GM18867 (cell line): ENCODE measurements around the gene RARB.

Experiments used
- ATAC-seq: cut with Tn5 transposase; IDR thresholded peaks from one replicate; pipeline ENCODE4 v1.9.1; 2021; ENCODE audit warnings: mild to moderate bottlenecking, moderate library complexity; ENCODE audit not compliant: unreplicated experiment

RARB gene

DNA sequence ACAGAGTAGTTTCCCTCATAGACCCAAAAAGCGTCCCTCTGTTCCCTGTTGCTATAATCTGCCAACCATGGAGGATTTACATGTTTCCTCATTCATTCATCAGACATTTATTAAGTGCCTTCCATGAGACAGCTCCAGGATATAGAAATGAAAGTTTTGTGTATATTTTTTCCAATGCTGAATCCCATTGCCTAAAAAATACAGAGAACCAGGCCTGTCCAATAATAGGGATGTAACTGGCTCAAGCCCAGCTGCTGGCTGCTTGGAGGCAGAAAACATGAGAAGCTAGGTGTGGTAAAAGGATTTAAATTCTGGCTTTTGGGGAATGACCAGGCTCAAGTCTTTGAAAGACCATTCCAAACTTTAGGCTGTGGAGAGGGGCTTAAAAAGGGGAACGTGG lies 41.5 kb downstream of the RARB start:
- ATAC-seq: no peak

DNA sequence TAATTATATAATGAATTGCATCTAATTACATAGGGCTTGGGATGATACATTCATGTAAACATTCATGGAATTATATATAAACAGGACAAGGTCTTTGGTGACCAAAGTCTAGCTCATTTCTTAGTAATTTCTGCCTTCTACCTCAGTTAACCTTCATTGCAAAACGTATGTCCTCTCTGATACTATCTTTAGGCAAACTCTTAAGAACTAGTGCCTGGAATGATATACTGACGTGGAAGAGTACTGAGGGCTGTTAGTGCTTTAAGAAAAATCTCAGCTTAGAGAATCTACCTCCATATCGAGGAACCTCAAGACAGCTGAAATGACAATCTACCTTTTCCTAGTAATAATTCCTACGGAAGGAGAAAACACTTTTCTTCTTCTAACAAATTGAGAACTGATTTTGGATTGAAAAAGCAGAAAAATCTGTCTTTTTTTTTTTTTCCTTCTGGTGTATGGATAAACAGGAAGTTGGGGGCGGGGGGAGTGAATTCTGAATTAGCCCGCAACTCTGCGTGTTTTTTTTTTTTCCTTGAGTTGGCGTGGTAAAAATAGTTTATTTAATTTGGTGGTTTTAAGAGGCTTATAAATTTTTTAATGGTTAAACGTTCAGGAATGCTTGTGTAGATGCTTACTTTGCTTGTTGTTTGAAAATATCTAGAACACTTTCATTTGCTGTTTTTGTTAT lies 43.2 kb downstream of the RARB start:
- no peak for ATAC-seq

DNA sequence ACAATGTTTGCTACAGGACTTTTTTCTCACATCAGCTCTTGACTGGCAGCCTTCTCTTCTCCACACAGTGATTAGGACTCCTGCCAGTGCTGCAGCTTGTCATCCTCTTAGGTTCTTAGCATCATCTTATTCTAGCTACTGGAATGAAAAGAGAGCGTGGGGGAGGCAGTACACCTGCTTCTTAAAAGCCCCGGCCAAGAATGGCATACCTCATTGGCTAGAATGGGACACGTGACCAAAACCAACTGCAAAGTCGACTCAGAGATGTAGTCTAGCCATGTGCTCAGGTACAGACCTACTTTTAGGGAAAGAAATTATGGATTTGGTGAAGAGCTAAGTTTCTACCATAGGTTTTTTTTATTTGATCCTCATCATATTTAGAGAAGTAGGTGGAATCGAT lies 44.1 kb downstream of the RARB start:
- no peak for ATAC-seq

DNA sequence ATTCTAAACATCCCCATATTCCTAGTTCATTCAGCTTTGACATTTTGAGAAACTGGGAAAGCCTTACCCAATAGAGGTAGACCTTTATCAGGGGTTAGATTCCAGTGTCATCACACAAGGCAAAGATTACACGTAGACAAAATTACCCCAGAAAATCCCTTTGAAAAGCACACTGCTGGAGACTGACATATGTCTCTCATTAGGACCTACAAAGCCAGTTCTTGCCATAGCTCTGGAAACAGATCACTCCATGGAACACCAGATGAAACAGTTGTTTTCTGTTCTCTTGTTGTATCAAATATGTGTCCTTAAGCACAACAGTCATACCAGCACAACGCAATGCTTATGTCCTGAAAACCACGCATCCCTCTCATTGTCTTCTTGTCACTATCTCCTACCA lies 44.7 kb downstream of the RARB start:
- ATAC-seq: no peak

DNA sequence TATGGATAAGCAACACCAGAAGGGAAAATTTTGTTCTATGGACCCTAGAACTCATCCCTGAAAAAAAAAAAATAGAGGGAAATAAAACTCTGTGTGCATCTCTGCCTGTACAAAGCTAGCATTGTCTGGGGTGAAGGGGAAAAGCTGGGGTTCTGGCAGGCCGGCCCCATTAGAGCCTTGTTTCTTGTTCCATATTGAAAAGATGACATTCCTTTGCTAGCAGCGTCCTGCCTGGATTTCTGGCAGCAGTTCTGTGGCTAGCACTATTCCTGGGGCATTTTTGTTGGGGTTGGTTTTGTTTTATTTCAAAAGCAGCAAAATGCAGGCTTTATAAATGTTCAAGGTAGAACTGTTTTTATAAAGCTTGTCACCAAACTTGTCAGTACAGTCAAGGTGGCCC lies 45.2 kb downstream of the RARB start:
- no peak for ATAC-seq

DNA sequence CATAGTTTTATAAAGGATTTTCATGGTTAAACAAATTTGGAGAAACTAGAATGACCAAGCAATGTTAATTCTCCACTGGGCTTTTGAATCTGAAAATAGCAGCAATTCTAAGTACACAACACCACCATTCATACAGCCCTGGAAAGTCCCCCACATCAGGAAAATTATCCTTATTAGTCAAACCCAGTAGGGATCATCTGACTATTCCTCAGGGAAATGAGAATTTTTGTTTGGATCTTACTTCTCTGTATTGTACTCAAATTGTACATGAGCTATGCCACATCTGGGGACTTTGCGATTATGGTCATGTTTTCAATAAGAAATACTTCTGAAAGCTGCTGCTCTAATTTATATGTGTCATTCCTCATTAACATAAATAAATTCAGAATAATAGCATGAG lies 46.0 kb downstream of the RARB start:
- ATAC-seq: no peak

DNA sequence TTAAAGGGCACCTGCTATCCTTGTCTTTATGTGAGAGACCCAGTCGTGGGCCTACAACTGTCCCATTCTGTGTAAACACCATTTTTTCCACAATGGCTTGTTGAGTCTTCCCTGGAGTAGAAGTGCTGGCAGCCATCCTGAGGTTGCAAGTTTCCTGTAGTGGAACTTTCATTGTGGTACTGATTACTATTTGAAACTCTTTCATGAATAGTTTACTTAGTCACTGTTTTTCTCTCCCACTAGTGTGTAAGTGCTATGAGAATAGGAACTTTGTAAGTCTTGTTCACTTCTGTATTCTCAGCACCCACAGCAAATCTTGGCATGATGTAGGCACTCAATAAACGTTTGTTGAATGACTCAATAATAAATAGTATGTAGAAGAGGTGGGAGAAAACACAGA lies 48.6 kb downstream of the RARB start:
- ATAC-seq: no peak

DNA sequence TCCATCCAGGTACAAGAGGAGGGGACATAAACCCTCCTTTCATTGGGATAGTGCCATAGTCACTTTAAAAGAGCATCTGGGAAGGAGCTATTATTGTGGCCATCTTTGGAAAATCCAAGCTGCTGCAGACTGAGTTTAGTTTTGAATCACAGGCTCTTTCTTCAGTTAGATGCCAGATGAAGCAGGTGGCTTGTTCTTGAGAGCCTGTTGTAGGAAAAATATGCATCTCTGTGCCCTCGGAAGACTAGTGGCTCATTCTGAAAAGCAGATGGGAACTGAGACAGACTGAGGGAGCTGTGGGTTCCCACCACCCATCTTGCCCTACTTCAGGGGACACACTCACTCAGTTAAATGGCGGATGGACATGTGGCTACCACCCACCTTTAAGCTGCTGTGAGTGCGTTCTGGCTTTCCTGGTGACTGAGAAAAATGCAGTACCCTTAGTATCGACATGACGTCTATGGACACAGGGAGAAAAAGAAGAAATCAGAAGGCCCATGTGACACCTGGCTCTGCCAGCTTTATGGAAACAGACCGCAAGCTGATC lies 50.2 kb downstream of the RARB start:
- no peak for ATAC-seq

DNA sequence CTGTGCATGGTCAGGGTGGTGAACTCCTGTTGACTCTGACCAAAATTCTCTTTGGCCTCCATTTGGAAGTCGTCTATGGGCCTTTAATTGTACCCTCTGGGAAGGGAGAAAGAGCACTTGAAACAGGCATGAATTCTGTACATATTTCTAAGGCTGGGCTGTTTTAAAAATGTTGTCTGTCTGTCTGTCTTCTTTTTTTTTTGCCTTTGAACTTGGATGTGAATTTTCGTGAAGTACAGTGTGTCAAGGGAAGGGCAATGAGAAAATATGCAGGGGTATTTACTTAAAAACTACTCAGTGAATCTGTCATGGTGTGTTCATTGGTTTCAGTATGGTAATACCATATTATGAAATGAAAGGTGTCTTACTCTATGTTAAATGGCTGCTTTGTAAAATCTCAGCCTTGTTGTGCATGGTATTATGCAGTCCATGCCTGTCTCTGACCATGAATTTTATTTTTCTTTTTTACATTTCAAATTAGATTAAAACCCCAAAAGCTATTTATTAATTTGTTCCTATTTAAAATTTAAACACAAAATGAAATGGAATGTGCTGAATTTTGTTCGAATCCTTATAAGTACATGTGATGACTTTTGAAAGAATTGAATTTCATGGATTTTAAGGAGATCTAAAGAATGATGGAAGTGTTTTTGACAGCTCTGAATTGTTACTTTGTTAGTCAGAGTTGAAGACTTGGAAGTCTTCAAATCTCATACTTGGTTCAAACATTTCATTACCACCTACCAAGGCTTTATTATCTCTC lies 51.1 kb downstream of the RARB start:
- no peak for ATAC-seq

DNA sequence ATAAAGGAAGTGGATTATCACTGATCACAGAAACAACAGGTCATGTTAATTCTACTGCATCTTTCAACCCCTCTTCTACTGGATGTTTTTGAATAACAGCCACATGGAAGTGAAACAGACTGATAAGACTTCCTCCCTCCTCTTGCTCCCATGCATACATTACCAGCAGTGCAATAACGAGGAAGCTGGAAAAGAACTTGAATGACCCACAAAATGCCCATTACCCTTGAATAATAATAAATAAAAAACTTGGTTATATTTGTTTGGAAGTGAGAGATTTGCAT lies 51.6 kb downstream of the RARB start:
- no peak for ATAC-seq

DNA sequence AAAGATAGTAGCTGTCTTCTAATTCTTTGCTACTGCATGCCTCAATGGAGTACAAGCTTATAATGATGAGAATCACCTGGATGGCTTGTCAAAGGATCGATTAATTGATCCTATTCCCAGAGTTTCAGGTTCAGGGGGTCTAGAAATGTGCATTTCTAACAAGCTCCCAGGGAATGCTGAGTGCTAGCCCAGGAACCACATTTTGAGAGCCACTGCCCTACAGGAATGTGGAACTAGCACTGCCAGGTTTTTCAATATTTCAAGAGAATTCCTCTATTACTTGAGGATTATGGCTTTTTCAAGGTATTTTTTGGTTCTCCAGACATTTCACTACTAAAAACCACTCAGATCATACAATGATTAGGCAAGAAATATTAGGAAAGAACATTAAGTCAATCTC lies 52.7 kb downstream of the RARB start:
- no peak for ATAC-seq

DNA sequence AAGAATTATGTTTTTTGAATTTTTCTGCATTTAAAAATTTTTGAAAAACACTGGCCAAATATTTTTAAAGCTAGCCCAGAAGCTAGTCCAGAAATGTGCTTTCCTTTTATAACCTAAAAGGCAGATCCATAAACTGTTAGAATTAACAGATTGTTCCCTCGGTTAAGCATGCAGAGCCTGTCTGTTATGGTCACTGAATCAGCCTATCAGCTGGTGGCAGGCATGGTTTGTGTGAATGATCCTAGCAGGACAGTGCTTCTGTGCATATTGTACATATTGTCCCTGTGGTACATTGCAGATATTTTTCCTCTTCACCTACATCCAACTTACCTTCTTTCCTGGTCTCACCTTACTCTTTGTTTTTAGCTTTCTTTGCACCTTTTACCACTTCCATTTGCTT lies 53.3 kb downstream of the RARB start:
- no peak for ATAC-seq

DNA sequence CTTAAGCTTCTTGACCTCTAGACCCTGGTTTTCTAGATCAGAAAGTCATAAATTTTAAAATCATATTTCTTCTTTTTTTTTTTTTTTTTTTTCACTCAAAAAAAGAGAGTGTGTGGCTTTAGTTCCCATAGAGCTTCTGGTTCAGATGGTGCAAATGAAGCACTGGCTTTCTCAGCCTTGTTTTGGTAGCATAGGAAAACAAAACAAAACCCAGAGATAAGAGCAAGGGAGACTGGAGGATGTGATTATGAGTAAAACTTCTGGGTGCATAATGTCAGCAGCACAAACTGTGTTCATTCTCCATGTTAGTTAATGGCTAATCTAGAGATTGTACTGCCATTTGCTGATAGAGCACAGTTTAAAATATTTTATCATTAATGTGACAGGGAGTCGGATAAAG lies 55.4 kb downstream of the RARB start:
- no peak for ATAC-seq

DNA sequence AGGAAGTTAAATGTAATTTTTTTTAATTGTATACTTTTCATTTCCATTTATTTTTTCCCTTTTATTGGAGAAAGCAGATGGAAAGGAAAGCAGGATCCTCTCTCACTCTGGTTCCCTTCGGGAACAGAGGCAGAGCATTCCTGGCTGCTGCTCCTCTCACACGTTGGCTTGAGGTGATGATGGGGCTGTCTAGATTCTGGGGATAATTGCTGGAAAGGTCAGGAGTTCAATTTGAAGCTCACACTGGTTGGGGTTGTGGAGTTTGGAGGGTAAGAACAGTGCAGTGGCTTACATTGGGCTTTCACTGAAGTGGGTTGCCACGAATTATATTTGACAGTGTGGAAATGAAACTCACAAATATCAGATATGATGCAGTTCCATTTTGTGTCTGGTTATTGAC lies 57.6 kb downstream of the RARB start:
- no peak for ATAC-seq

DNA sequence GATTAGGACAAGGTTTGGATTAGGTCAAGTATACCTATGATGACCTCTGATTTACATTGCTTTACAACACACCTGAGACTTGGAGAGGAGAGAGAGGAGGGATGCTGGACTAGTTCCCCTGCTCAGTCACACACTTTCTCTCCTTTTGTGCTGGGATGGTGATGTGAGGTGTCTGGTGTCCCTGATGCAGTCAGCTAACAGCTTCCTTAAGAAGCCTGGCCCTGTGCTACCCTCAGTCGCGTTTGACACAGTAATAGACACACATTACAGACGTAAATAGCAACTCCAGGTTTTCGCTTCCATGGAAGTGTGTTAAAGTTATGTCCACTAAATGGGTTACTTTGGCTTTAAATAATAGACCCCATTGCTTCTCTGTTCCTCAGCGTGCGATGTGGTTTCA lies 58.9 kb downstream of the RARB start:
- ATAC-seq: no peak

DNA sequence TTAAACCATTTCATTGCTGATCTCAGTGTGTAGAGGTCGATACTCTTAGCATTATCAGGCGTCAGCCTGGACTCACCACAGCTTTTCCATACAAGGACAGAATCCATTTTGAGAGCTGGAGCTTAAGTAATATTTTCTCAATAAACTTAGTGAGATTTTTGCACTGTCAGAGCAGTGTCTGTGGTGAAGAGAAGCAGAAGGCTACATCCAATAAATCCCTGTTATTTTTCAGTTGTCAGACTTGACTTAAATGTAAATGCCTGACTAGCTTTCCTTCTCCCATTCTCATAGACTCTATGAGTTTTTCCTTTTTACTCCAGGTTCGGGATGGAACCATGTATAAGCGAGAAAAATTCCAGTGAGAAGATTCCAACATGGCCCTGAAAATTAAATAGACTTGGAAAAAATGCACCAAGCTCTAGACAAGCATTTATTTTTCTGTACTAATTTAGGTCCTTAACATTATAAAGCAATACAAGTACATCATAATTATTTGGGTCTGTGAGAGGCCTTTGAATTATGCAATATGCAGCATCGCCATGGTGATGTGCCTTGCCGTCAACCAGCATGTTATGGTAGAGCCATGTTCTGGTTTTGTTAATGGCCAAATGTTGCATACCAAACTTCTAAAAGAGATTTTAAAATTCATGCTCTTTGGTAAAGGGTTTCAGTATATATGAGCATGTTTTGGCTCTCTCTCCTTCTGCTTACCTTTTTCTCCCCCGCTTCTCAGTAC lies 62.0 kb downstream of the RARB start:
- no peak for ATAC-seq

DNA sequence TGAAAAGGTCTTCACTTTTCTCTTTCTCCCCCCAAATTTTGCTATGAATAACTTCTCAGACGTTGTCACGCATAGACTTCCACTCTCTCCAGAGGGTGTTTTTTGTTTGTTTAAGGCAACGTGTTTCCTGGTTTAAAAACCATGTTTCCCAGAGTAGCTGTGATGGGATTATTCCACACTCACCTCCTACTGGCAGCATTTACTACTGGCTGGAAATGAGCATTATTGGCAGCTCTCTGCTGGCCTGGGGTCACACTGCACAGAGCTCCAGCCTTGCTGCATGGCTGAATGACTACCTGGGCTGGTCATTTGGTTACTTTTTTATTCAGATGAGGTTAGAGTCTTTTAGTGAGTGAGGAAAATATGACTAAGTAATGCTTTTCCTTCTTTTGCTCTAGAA lies 65.2 kb downstream of the RARB start:
- ATAC-seq: no peak

DNA sequence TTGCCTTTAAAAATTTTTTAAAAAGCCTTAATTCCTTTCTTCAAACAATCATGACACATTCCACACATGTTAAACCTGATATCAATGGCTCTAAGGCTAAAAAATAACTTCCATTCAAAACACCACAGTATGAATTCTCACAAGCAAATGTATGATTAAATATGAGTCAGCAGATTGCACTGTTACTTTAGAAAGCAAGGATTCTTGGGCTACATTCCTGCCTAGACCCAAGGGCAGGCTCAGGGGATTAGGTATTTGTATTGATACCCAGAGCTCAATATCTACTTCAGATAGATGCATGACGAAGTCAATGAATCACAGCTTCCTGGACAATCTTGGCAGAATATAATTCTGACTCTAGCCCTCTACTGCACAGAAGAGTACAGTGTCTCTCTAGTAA lies 65.7 kb downstream of the RARB start:
- ATAC-seq: no peak

DNA sequence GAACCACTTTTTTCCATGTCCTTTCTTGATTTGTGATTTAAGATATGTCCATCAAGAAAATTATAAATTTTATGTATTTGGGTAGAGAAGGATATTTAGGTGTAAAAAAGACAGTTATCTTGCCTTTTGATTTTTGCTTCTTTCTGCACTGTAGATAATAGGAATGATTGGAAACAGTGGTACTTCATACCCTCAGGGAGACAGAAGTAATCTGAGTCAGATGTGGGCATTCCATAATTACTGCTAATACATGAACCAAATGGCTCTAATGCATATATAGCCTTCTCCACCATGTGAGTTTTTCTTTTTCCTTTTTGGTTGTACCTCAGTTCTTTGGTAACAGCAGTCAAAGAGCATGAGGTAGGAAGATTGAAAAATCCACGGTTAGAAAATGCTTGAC lies 67.2 kb downstream of the RARB start:
- no peak for ATAC-seq

DNA sequence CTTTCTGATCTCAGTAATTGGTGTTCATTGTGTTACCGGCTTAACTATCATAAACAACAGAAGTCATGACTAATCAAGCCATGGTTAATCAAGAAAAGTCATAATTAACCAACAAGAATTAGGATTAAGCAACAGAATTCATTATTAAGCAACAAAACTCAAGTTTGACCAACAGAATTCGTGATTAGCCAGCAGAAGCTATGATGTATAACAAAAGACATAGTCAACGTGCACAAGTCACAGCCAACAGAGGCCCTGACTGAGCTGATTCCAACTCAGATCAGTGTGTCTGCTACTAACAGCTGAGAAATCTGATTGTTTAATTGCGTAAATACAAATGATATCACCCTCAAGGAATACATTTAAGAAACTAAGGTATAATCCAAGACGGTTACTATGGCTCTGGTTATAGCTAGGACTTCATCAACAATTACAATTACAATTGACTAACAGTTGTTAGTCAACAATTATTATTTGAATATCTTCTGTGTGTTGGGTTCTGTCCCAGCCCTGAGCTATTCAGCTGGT lies 67.7 kb downstream of the RARB start:
- no peak for ATAC-seq

DNA sequence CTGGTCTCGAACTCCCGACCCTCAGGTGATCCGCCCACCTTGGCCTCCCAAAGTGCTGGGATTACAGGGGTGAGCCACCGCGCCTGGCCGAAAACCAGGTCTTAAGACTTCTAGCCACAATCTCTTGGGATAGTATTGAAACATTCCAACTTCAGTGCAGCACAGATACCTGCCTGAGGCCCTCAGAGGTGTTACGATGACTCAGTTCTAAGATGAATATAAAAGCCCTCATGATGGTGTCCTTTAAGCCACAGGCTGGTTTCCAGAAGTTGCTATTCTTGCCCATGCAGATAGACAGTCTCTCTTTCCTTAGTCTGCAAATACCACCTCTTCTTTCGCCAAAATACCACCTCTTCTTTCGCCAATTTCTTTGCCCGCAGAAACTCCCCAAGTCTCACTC lies 69.0 kb downstream of the RARB start:
- ATAC-seq: no peak

DNA sequence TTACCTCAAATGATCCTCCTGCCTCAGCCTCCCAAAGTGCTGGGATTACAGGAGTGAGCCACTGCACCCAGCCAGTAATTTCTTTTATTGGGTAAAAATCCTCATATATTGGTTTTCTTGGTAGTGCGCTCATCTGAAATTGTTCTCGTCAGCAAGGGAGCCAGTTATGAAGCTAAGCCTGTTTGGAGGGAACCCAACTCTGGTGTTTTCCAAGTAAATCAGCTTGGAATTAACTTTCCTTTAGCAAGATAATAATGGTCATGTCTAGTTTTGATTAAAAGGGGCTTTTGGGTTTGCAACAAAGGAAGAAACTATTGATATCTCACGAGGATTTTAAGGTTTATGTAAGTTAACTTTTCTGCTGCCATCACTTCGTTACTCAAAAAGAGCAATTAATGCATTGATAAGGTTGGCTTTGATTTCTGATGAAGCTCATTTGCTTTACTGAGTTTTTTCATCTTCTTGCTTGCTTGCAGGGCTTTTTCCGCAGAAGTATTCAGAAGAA lies 72.7 kb downstream of the RARB start:
- ATAC-seq: no peak
